ENCODE measurements around the gene NR2C1.

NR2C1 gene

GRCh38 chr12:94970560-94970959 lies 102.9 kb downstream of the NR2C1 start:
- no peak for DNase-seq
- Histone ChIP-seq H3K9ac (ENCODE audit: low read length) (no peak overlapping the region), H3K36me3 (ENCODE audit: control insufficient read depth, insufficient read depth, low read length) (no peaks in the 10 kb centered on the region), H2AK5ac (ENCODE audit: low read length) (no peak overlapping the region), H3K4me3 (ENCODE audit: low read length) (no peak overlapping the region), H3K18ac (ENCODE audit: low read length) (no peak overlapping the region), H3K79me2 (ENCODE audit: control insufficient read depth, insufficient read depth, low read length) (no peaks in the 10 kb centered on the region), H4K5ac (ENCODE audit: low read length) (no peak overlapping the region), H3K56ac (ENCODE audit: low read length) (no peak overlapping the region), H2BK15ac (replicated peaks; ENCODE audit: low read depth) (no peak overlapping the region), H4K8ac (ENCODE audit: low read depth, low read length) (no peak overlapping the region), H2BK120ac (ENCODE audit: low read depth, low read length) (no peak overlapping the region), H3K79me1 (ENCODE audit: low read length) (no peaks in the 10 kb centered on the region), H3K4me1 (ENCODE audit: control insufficient read depth, low read depth, low read length) (no peaks in the 10 kb centered on the region), H3K23ac (ENCODE audit: low read length) (no peak overlapping the region), H3K4me2 (ENCODE audit: low read length) (no peak overlapping the region), H3K4ac (ENCODE audit: low read depth, low read length) (no peak overlapping the region), H3K27ac (ENCODE audit: low read depth, low read length) (no peak overlapping the region), H3K27me3 (ENCODE audit: insufficient read depth, low read length, poor library complexity) (no peaks in the 10 kb centered on the region), H2BK5ac (ENCODE audit: low read length) (no peak overlapping the region)
- WGBS (ENCODE audit: extremely low coverage, insufficient coverage, low lambda C conversion rate): no CpG with 5 or more reads among the region's 1 CpG
